ENCODE data around the gene MUC4. TPM values are rescaled to one million over a fixed set of nuclear protein-coding genes. Genes with fewer than 3 reads are reported as not detected.

Gene MUC4
- total and polyA plus RNA-seq, 10 of the 15 experiments (the other 5 are each of a cell fraction or from before 2014, with no cell fraction given): 0.02 to 0.46 (median 0.27) TPM; not detected in 4

GRCh38 chr3:195767792-195768191 lies 43.9 kb downstream of the MUC4 start:
- H3K36me3 ChIP-seq (ENCODE audit: control insufficient read depth in 2 of 2, insufficient read depth in 2 of 2, low read length in 1 of 2): no peaks in the 10 kb centered on the region
- H3K4me1 ChIP-seq (ENCODE audit: control insufficient read depth, insufficient read depth, low read length): no peaks in the 10 kb centered on the region
- ChIA-PET RAD21 (ENCODE audit: unreplicated experiment) (no interaction called here), SMC1A (ENCODE audit: uncharacterized antibody, unreplicated experiment) (no interaction called here), CTCF (no interaction called here), POLR2A (no interaction called here)
- H3K27me3 ChIP-seq (replicated peaks in 1 of 2; ENCODE audit: control insufficient read depth in 2 of 2, insufficient read depth in 2 of 2, low read length in 1 of 2): no peaks in the 10 kb centered on the region
- no peak for ATAC-seq
- no peaks in the 10 kb centered on the region for H3K79me2 ChIP-seq (ENCODE audit: control insufficient read depth, insufficient read depth, low read length)
- FAIRE-seq: no peak
- in situ Hi-C loops (cut with MboI): no loop called here
- 53% methylated on average over 8 of the region's 10 CpGs for WGBS (ENCODE audit: insufficient coverage, insufficient replicate concordance, low lambda C conversion rate, missing lambda C conversion rate)
- H3K4me3 ChIP-seq: no peak overlapping the region
- intact Hi-C loops (cut with micrococcal nuclease; ENCODE audit: unreplicated experiment): no loop called here
- no peaks in the 10 kb centered on the region; the same call in 2 of the 3 replicates for H3K9me3 ChIP-seq (replicated peaks; ENCODE audit: control insufficient read depth, insufficient read depth, low read length)
- no TSS peak for BruUV-seq (replicated peaks)
- TF ChIP-seq LARP7 (IDR thresholded peaks at IDR 0.05): no peak
- no peak for TF ChIP-seq BHLHE40 (IDR thresholded peaks at IDR 0.05; ENCODE audit: borderline replicate concordance in 1 of 2, low read depth in 2 of 2, low read length in 1 of 2)
- TF ChIP-seq PAX5 (IDR thresholded peaks at IDR 0.05; ENCODE audit: borderline replicate concordance, low read depth, low read length): no peak
- no peak for TF ChIP-seq HDAC6 (IDR thresholded peaks at IDR 0.05; ENCODE audit: unreplicated experiment)
- no peak for TF ChIP-seq STAT3 (IDR thresholded peaks at IDR 0.05; ENCODE audit: low read depth, low read length)
- TF ChIP-seq ZNF384 (IDR thresholded peaks at IDR 0.05; ENCODE audit: borderline replicate concordance, low read depth, low read length): no peak
- no peak for TF ChIP-seq POU2F2 (IDR thresholded peaks at IDR 0.05; ENCODE audit: borderline replicate concordance, low read depth, low read length)
- no peak for TF ChIP-seq IKZF2 (IDR thresholded peaks at IDR 0.05)
- no peak for TF ChIP-seq SRF (IDR thresholded peaks at IDR 0.05; ENCODE audit: low read depth in 2 of 2, low read length in 2 of 2)
- no peak for TF ChIP-seq MYB (IDR thresholded peaks at IDR 0.05; ENCODE audit: borderline replicate concordance, low read depth, low read length)
- TF ChIP-seq BCL11A (IDR thresholded peaks at IDR 0.05; ENCODE audit: low read depth, low read length): no peak
- TF ChIP-seq BACH1 (IDR thresholded peaks at IDR 0.05; ENCODE audit: borderline replicate concordance): no peak
- no peak for TF ChIP-seq SMC3 (IDR thresholded peaks at IDR 0.05; ENCODE audit: borderline replicate concordance, low read length)
- TF ChIP-seq CTCF (IDR thresholded peaks at IDR 0.05 in 2 of 3, conservative IDR thresholded peaks at IDR 0.05 in 1 of 3; ENCODE audit: control insufficient read depth in 2 of 3, extremely low read depth in 1 of 3, insufficient read depth in 1 of 3, low read depth in 3 of 3, low read length in 3 of 3): no peak
- DNase-seq (ENCODE audit: low read depth, low spot score): no peak
- H3K9ac ChIP-seq (ENCODE audit: control insufficient read depth, insufficient read depth, low read length): no peak overlapping the region
- no peaks in the 10 kb centered on the region for H4K20me1 ChIP-seq (ENCODE audit: control insufficient read depth, insufficient read depth)
- H2AFZ ChIP-seq (ENCODE audit: control insufficient read depth, low read depth, low read length): no peak overlapping the region
- H3K27ac ChIP-seq (ENCODE audit: control insufficient read depth, insufficient read depth): no peak overlapping the region
- no peak overlapping the region for H3K4me2 ChIP-seq (ENCODE audit: control insufficient read depth, insufficient read depth)

Data from GM12878 (cell line).